Activated CD4-positive, alpha-beta T cell treated with anti-CD3 and anti-CD28 coated beads, Interleukin-2, amount 10 ng/mL, durations not matched to agents 7 days and 5 days (primary cell): ENCODE measurements around the gene EFCAB5. TPM values are rescaled to one million over a fixed set of nuclear protein-coding genes. Genes with fewer than 3 reads are reported as not detected.
"Not testable (repeated sequence)": the region's sequence is repeated elsewhere in the genome, so short reads cannot be mapped to it uniquely, and the experiment has no call there.

Experiments
- CTCF ChIA-PET: fragments of 350-600 bp; sonication (Branson Sonifier 250); formaldehyde crosslinking; loops from one replicate; lab custom pipeline; 2021; ENCODE audit warnings: antibody characterized with exemption; lab: Charles Lee
- POLR2A ChIA-PET: fragments of 350-600 bp; sonication (Branson Sonifier 250); formaldehyde crosslinking; loops from one replicate; lab custom pipeline; 2021; ENCODE audit warnings: antibody characterized with exemption; lab: Charles Lee
- DNase-seq: peaks from one replicate; pipeline ENCODE4 v3.0.0-alpha.2; 2020
- H3K27ac Mint-ChIP-seq: one replicate; pipeline ENCODE4 v1.8.0; 2021; ENCODE audit warnings: mild to moderate bottlenecking, moderate library complexity, mixed read lengths
- H3K27me3 Mint-ChIP-seq: one replicate; pipeline ENCODE4 v1.8.0; 2021; ENCODE audit warnings: mixed read lengths
- H3K36me3 Mint-ChIP-seq: one replicate; pipeline ENCODE4 v1.8.0; 2021; ENCODE audit warnings: low read depth, mixed read lengths
- H3K4me1 Mint-ChIP-seq: one replicate; pipeline ENCODE4 v1.8.0; 2021; ENCODE audit warnings: mixed read lengths
- H3K4me3 Mint-ChIP-seq: one replicate; pipeline ENCODE4 v1.8.0; 2021; ENCODE audit warnings: mild to moderate bottlenecking, moderate library complexity, mixed read lengths
- H3K9me3 Mint-ChIP-seq: one replicate; pipeline ENCODE4 v1.8.0; 2021; ENCODE audit warnings: mixed read lengths
- total RNA-seq, 2 experiments: library from RNA; stranded (reverse); gene quantifications; one replicate each; pipeline ENCODE4 v1.2.3, GENCODE V29; 2021

The EFCAB5 gene
- total RNA-seq, 2 experiments from 2014 or later: 1.1 to 1.6 TPM

DNA sequence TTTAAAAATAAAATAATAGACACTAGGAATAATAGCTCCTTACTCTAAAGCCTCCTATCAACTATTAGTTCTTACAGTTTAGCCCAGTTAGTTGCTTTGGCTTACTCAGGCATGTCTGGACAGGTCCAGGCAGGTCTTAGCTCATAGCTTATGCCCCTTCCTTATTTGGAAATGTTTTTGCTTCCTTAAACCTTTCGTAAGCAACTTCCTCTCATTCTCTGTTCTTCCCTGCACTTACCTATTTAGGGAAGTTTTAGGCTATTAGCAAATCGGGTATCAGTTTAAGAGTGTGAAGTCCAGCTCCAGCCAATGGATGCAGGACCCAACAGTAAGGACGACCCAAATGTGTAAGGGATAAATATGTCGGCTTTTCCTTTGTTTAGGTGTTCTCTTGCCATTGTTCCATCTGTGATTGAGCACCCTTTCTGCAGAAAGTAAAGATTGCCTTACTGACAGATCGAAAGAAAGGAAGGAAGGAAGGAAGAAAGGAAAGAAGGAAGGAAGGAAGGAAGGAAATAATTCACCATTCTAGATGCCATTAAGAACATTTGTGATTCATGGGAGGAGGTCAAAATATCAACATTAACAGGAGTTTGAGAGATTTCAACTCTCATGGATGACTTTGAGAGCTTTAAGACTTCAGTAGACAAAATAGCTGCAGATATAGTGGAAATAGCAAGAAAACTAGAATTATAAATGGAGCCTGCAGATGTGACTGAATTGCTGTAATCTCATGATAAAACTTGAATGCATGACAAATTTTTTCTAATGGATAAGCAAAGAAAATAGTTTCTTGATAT is 99.5 kb downstream of the EFCAB5 start:
- H3K27ac Mint-ChIP-seq, H3K4me1 Mint-ChIP-seq, H3K36me3 Mint-ChIP-seq, POLR2A ChIA-PET, DNase-seq, H3K4me3 Mint-ChIP-seq: not testable (repeated sequence)
- H3K27me3 Mint-ChIP-seq: peaks cover 18% of the 10 kb centered on the region
- CTCF ChIA-PET: interaction anchor here (0.7 to 0.8 kb wide), 2 partner anchors 10 to 87 kb away, joined by 3 read pairs; no protein-coding TSS in a partner anchor
- peaks cover 12% of the 10 kb centered on the region for H3K9me3 Mint-ChIP-seq

DNA sequence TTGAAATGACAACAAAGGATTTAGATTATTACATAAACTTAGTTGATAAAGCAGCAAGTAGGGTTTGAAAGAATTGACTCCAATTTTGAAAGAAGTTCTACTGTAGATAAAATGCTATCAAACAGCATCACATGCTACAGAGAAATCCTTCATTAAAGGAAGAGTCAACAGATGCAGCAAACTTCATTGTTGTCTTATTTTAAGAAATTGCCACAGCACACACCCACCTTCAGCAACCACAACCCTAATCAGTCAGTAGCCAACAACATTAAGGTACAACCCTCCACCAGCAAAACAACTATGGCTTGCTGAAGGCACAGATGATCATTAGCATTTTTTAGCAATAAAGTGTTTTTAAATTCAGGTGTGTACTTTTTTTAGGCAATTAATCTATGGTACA is 100.1 kb downstream of the EFCAB5 start:
- Mint-ChIP-seq H3K36me3 (peaks cover 3% of the 10 kb centered on the region), H3K9me3 (peaks cover 12% of the 10 kb centered on the region), H3K27ac (no peak overlapping the region), H3K4me1 (peaks cover 9% of the 10 kb centered on the region), H3K4me3 (no peak overlapping the region), H3K27me3 (peaks cover 19% of the 10 kb centered on the region)
- CTCF ChIA-PET: no interaction called here
- DNase-seq: no peak
- POLR2A ChIA-PET: no interaction called here

DNA sequence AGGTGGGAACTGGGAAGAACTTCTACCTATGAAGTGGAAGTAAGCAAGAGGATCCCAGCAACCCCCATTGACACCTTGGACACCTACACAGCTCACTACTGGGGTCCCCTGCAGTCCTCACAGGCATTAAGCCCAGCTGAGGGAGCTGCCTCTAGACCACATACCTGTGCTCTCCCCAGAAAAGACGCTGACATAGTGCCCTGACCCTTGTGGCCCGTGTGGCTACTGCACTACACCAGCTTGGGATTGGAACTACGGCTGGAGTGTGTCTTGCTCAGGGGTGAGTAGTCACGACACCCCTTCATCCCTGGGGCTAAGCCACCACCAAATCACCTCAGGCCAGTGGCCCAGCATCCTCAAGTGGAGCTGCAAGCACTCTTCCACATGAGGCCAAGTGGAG is 120.9 kb downstream of the EFCAB5 start:
- CTCF ChIA-PET: interaction anchor here (0.7 to 1.6 kb wide), 3 partner anchors 14 to 89 kb away, joined by 3 to 5 read pairs (median 3); no protein-coding TSS in a partner anchor
- Mint-ChIP-seq H3K27ac (no peak overlapping the region), H3K9me3 (peaks cover 22% of the 10 kb centered on the region), H3K4me1 (no peaks in the 10 kb centered on the region), H3K36me3 (peaks cover 2% of the 10 kb centered on the region), H3K4me3 (no peak overlapping the region), H3K27me3 (peaks cover 31% of the 10 kb centered on the region)
- no peak for DNase-seq
- POLR2A ChIA-PET: no interaction called here

DNA sequence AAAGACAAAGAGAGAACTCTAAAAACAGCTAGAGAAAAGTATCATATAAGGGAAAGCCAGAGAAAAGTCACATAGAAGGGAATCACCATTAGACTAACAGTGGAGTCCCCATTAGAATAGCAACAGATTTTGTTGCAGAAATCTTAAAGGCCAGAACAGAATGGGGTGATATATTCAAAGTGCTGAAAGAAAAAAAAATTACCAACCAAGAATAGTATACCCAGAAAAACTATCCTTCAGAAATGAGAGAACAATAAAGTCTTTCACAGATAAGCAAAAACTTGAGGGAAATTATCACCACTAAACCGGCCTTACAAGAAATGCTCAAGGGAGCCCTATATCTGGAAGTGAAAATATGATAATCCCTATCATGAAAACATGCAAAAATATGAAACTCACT is 123.3 kb downstream of the EFCAB5 start:
- CTCF ChIA-PET: interaction anchor here (0.6 kb wide), 1 partner anchor 1842 kb away, joined by 3 read pairs; no protein-coding TSS in a partner anchor
- Mint-ChIP-seq H3K4me1 (no peaks in the 10 kb centered on the region), H3K27ac (no peak overlapping the region), H3K9me3 (peaks cover 22% of the 10 kb centered on the region), H3K36me3 (peaks cover 2% of the 10 kb centered on the region), H3K27me3 (peaks cover 28% of the 10 kb centered on the region), H3K4me3 (no peak overlapping the region)
- POLR2A ChIA-PET: no interaction called here
- no peak for DNase-seq

DNA sequence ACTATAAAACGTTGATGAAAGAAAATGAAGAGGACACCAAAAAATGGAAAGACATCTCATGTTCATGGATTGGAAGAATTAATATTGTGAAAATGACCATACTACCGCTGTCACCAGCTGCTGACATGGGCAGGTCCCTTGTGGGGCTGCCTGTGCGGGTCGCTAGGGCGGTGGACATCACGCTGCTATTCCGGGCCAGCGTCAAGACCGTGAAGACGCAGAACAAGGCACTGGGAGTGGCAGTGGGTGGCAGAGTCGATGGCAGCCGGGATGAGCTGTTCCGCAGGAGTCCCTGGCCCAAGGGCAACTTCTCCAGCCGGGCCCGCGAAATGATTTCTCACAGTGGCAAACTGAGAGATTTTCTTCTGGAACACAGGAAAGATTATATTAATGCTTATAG is 127.0 kb downstream of the EFCAB5 start:
- peaks cover 2% of the 10 kb centered on the region for H3K36me3 Mint-ChIP-seq
- peaks cover 22% of the 10 kb centered on the region for H3K9me3 Mint-ChIP-seq
- no peak overlapping the region for H3K27ac Mint-ChIP-seq
- no peak for DNase-seq
- no peaks in the 10 kb centered on the region for H3K4me1 Mint-ChIP-seq
- no peak overlapping the region for H3K4me3 Mint-ChIP-seq
- ChIA-PET POLR2A (interaction anchor here (0.6 kb wide), 1 partner anchor 378 kb away, joined by 3 read pairs; no protein-coding TSS in a partner anchor), CTCF (interaction anchor here (0.6 kb wide), 1 partner anchor 487 kb away, joined by 3 read pairs; no protein-coding TSS in a partner anchor)
- peaks cover 34% of the 10 kb centered on the region for H3K27me3 Mint-ChIP-seq

DNA sequence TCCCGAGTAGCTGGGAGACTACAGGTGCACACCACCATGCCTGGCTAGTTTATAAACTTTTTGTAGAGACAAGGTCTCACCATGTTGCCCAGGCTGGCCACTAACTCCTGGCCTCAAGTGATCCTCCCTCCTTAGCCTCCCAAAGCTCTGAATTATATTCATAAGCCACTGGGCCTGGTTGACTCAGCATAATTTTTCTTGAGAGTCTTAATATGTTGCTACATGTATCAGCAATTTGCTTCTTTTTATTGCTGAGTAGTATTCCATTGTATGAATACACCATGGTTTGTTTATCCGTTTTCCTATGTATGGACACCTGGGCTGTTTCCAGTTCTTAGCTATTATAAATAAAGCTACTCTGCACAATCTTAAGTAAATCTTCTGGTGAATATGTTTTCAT is 132.8 kb downstream of the EFCAB5 start:
- Mint-ChIP-seq H3K27me3 (peaks cover 40% of the 10 kb centered on the region), H3K4me3 (no peak overlapping the region), H3K9me3 (no peaks in the 10 kb centered on the region), H3K36me3 (no peaks in the 10 kb centered on the region), H3K4me1 (no peaks in the 10 kb centered on the region), H3K27ac (no peak overlapping the region)
- ChIA-PET CTCF (no interaction called here), POLR2A (no interaction called here)
- no peak for DNase-seq

DNA sequence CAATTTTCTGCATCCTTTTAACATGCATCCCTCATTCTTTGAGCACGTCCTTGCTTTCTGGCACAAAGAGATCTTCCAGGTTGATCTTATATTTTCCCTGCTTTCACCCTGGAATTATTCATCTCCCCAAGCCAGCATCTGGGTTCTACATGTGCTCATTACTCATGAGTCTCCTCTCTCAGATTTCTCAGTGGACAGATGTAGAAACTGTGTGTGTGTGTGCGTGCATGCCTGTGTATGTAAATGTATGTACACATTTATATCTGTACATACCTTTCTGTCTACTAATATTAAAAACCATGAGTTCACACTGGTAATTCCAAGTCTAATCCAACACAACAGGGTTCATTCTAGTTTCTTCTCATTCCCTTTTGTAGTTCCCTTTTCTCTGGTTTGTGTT is 133.3 kb downstream of the EFCAB5 start:
- peaks cover 38% of the 10 kb centered on the region for H3K27me3 Mint-ChIP-seq
- no peak overlapping the region for H3K4me3 Mint-ChIP-seq
- H3K36me3 Mint-ChIP-seq: no peaks in the 10 kb centered on the region
- CTCF ChIA-PET: no interaction called here
- POLR2A ChIA-PET: no interaction called here
- no peaks in the 10 kb centered on the region for H3K9me3 Mint-ChIP-seq
- no peak overlapping the region for H3K27ac Mint-ChIP-seq
- H3K4me1 Mint-ChIP-seq: no peaks in the 10 kb centered on the region
- DNase-seq: no peak

DNA sequence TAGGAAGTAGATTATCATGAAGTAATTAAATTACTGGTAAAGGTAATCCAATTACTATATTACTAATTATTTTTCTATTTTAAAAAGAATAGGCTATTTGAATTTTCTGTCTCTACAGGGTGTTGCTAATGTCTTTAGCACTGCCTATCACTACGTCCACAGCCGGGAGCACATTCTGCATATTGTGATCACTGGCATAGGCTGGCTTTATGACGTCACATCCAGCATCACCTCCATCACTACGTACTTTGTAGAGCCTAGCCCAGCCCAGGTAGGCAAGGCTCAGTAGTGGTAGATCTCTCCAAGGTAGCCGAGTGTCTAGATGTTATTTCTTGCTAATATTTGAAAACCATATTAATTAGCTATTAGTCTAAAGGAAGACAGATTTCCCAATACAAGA is 141.3 kb downstream of the EFCAB5 start:
- Mint-ChIP-seq H3K4me3 (no peak overlapping the region), H3K27me3 (peaks cover 21% of the 10 kb centered on the region), H3K27ac (no peak overlapping the region), H3K9me3 (no peaks in the 10 kb centered on the region), H3K36me3 (no peaks in the 10 kb centered on the region), H3K4me1 (no peaks in the 10 kb centered on the region)
- ChIA-PET CTCF (interaction anchor here (0.6 kb wide), 1 partner anchor 1567 kb away, joined by 4 read pairs; no protein-coding TSS in a partner anchor), POLR2A (no interaction called here)
- no peak for DNase-seq

DNA sequence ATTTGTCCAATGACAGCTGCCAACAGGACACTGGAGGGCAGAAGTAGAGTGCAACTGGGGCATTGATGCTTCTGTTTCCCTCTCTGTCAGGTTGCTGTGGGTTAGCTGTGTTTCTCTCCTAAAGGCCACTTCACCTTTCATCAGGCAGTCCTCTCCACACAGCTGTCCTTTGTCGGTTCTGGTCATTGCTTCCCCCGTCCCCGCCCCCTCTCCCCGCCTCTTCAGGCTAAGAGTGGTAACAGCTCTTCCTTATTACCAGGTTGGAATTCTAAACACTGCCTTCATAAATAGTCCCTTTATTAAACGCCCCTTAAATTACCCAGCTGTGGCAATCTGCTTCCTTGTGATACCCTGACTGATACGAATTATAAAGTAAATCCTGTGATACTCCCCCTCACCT is 143.4 kb downstream of the EFCAB5 start:
- CTCF ChIA-PET: interaction anchor here (1.0 to 1.5 kb wide), 3 partner anchors 20 to 54 kb away, joined by 3 to 5 read pairs (median 3); no protein-coding TSS in a partner anchor
- no peaks in the 10 kb centered on the region for H3K36me3 Mint-ChIP-seq
- POLR2A ChIA-PET: no interaction called here
- H3K4me3 Mint-ChIP-seq: no peak overlapping the region
- H3K27ac Mint-ChIP-seq: no peak overlapping the region
- H3K4me1 Mint-ChIP-seq: no peaks in the 10 kb centered on the region
- DNase-seq: no peak
- H3K27me3 Mint-ChIP-seq: peaks cover 16% of the 10 kb centered on the region
- no peaks in the 10 kb centered on the region for H3K9me3 Mint-ChIP-seq

DNA sequence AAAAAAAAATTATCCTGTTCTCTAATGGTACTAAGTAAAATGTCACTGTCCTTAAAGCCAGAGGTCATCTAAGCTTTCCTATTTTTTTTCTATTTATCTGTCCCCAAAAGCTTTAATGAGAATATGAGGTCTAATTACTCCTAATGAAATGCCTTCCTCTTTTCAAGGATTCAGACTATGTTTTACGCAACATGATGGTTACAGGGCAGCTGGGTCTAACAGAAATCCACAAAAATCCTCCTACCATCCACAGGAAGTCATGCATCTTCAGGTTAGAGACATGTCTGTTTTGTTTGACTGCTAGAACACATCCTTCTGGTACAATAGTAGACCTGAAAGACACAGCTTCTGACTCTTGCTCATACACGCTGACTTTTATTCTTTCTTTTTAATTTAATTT is 145.5 kb downstream of the EFCAB5 start:
- H3K27me3 Mint-ChIP-seq: peaks cover 21% of the 10 kb centered on the region
- no peaks in the 10 kb centered on the region for H3K36me3 Mint-ChIP-seq
- no peak overlapping the region for H3K27ac Mint-ChIP-seq
- H3K4me1 Mint-ChIP-seq: no peaks in the 10 kb centered on the region
- no peaks in the 10 kb centered on the region for H3K9me3 Mint-ChIP-seq
- CTCF ChIA-PET: no interaction called here
- POLR2A ChIA-PET: no interaction called here
- H3K4me3 Mint-ChIP-seq: no peak overlapping the region
- DNase-seq: no peak

- H3K36me3 Mint-ChIP-seq, H3K4me1 Mint-ChIP-seq, H3K9me3 Mint-ChIP-seq, H3K4me3 Mint-ChIP-seq, DNase-seq, H3K27ac Mint-ChIP-seq: not testable (repeated sequence)
- ChIA-PET POLR2A (interaction anchor here (0.5 kb wide), 1 partner anchor 292 kb away, joined by 3 read pairs; no protein-coding TSS in a partner anchor), CTCF (interaction anchor here (0.6 kb wide), 1 partner anchor 152 kb away, joined by 3 read pairs; no protein-coding TSS in a partner anchor)
- peaks cover 21% of the 10 kb centered on the region for H3K27me3 Mint-ChIP-seq
Measured at GRCh38 chr17:30087431-30087830, 146.0 kb downstream of the EFCAB5 start.

- Mint-ChIP-seq H3K27ac (no peak overlapping the region), H3K9me3 (no peaks in the 10 kb centered on the region), H3K27me3 (peaks cover 30% of the 10 kb centered on the region), H3K36me3 (no peaks in the 10 kb centered on the region), H3K4me1 (peaks cover 6% of the 10 kb centered on the region), H3K4me3 (no peak overlapping the region)
- no peak for DNase-seq
- POLR2A ChIA-PET: no interaction called here
- CTCF ChIA-PET: no interaction called here
Measured at GRCh38 chr17:30091121-30091670, 149.8 kb downstream of the EFCAB5 start.

GRCh38 chr17:30091771-30092170 is 150.3 kb downstream of the EFCAB5 start:
- no peaks in the 10 kb centered on the region for H3K9me3 Mint-ChIP-seq
- ChIA-PET CTCF (no interaction called here), POLR2A (no interaction called here)
- H3K4me1 Mint-ChIP-seq: peaks cover 6% of the 10 kb centered on the region
- H3K27ac Mint-ChIP-seq: no peak overlapping the region
- no peak for DNase-seq
- no peaks in the 10 kb centered on the region for H3K36me3 Mint-ChIP-seq
- H3K27me3 Mint-ChIP-seq: peaks cover 29% of the 10 kb centered on the region
- no peak overlapping the region for H3K4me3 Mint-ChIP-seq
